ENCODE measurements around the gene SLC35F1.

The SLC35F1 gene

DNA sequence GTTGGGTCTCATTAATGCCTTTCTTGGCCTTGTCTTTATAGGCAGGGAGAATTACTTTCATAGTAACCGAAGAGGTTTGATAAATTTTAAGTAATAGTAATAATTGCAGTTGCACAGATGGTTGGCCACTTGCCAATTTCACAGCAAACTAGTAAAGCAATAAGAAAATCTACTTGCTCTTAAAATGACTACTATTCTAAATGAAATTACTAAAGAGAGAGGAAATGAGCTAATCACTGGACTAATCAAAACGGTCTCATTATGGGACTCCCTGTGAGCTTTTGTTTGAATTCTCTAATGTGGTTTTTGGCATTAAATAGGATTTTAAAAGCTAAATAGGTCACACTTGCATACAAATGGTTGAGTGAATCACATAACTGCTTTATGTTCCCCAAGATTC lies 413.6 kb downstream of the SLC35F1 start:
- H3K4me3 ChIP-seq (ENCODE audit: low read depth, low read length): no peak overlapping the region
- DNase-seq (ENCODE audit: low read depth): no peak

DNA sequence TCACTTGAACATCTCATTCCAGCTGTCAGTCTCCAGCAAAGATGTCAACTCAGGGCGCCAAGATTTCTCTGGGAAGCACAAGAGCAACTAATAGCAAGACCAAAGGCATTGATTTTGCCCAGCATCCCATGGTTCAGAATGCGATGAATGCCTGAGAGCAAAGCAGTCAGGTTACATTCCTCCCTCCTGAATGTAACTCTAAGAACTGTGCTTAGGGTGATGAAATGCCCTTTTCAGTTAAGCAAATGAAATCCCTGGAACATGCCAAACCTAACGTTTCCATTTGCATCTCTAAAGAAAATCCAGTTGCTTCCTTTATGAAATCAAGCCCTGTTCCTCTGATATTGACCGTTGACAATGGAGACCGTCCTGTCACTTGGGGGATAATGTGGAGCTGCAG lies 417.1 kb downstream of the SLC35F1 start:
- H3K4me3 ChIP-seq (ENCODE audit: low read depth, low read length): no peak overlapping the region
- no peak for DNase-seq (ENCODE audit: low read depth)

DNA sequence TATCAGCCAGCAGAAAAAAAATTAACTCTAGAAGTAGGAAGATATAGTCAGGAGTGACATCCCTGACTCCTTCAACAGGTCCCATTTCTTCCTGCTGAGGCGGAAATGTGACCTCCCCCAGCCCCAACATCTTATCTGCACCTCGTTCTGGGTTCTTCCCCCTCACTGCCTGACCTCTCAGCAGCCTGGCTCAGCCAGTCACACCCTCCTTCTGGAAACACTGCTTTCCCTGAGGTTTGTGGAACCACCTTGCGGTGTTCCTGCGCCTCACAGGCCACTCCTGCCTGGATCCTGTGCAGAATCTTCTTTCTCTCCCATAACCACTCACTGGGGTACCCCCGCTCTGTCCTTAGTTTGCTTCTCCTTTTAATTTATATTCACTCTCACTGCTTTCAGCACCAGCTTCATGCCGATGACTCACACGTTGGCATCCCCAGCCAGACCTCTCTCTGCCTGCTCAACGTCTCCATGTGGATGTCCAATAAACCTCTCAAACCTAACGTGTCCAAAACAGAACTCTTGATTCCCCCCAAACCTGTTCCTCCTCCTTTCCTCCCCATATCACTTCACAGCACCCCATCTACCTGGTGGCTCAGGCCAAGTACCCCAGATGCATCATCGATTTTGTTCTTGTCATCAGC lies 418.3 kb downstream of the SLC35F1 start:
- DNase-seq (ENCODE audit: low read depth): no peak
- H3K4me3 ChIP-seq (ENCODE audit: low read depth, low read length): no peak overlapping the region

DNA sequence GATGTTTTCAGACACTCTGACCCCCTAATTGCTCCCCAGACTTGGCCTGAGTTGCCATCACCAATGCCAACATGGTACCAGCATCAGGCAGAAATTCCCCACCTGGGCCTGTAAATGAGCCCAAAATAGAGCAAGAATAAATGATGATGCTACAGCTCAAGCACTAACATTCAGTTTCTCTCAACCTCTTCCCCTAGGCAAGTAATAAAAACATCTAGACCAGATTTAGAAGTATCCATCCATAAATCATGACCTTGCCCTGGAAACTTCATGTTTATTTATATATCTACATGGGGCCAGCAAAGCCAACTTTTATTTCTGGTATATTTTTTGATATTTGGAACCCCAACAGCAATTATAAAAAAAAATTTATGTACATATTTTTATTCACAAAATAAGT lies 419.6 kb downstream of the SLC35F1 start:
- DNase-seq (ENCODE audit: low read depth): no peak

DNA sequence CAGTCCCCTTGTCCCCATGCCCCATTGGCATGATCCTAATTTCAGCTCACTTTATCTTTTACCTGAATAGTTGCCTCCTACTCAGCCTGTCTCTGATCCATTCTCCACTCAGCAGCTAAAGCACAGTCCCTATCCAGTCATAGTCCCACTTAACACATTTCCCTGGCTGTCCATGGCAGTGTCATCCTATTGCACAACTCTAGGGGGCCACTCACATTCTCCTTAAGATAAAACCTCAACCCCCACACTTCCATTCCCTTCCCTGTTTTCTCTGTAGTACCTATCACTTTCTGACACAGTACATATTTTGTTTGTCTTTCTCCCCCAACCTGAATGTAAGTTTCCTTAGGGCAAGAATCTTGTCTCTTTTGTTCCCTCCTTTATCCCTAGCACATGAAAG lies 420.2 kb downstream of the SLC35F1 start:
- no peak overlapping the region for H3K4me3 ChIP-seq (ENCODE audit: low read depth, low read length)
- DNase-seq (ENCODE audit: low read depth): no peak

More for the DNA sequence above, 419.6 kb downstream of the SLC35F1 start:
- H3K4me3 ChIP-seq (ENCODE audit: low read depth, low read length): no peak overlapping the region

DNA sequence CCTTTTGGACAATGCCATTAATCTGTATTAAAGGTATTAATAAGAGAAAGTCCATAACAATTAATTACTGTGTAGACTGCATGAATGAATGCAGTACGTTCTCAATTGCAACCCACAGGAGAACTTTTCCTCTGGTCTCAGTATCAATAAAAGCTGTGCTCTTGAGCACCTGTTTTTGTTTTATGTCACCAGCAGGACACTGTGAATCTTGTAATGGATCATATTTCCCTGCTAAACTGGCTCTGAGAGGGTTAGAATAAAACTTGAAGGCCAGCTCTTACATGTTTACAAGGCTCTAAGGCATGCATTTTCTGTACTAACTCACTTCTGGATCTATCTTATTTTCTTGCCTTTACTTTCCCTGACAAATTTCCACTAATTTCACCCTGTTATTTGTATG lies 426.7 kb downstream of the SLC35F1 start:
- DNase-seq (ENCODE audit: low read depth): no peak
- no peak overlapping the region for H3K4me3 ChIP-seq (ENCODE audit: low read depth, low read length)

DNA sequence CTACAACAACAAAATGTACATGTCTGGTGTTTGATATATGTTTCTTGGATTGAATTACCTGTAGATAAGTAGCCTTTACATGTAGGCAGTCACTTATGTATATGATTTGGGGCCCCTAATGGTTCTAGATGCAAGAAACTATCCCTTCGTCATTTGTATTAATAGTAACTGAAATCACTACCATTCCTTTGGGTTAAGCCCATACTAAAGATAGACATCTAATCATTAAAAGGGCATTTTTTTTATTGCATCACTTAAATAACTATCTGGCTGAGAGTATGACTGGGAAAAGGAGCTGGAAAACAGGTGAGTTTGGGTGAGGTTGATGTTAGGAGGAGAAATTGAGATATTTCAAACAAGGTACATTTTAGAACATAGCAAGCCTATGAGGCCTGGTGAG lies 427.6 kb downstream of the SLC35F1 start:
- H3K4me3 ChIP-seq (ENCODE audit: low read depth, low read length): no peak overlapping the region
- DNase-seq (ENCODE audit: low read depth): no peak

DNA sequence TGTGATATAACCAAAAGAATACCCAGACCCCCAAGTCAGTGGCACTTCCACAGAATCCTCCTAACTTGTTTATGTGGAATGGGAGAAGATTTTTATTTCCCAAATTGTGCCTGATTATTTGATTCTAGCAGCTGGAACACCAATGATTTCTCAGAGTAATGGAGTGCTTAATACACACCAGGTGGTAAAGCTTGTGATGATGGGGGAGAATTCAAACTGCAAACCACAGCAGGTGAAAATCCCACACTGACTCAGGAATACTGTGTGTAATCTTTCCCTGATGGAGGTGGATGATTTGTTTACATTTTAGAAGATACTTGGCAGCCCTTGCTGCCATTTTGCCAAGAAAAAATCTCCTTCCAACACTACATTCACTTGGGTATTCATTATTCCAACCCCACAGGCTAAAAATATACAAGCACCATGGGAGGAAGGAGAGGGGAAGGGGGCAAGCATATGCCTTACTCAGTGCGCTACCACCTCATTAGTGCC lies 428.3 kb downstream of the SLC35F1 start:
- no peak for DNase-seq (ENCODE audit: low read depth)
- no peak overlapping the region for H3K4me3 ChIP-seq (ENCODE audit: low read depth, low read length)

DNA sequence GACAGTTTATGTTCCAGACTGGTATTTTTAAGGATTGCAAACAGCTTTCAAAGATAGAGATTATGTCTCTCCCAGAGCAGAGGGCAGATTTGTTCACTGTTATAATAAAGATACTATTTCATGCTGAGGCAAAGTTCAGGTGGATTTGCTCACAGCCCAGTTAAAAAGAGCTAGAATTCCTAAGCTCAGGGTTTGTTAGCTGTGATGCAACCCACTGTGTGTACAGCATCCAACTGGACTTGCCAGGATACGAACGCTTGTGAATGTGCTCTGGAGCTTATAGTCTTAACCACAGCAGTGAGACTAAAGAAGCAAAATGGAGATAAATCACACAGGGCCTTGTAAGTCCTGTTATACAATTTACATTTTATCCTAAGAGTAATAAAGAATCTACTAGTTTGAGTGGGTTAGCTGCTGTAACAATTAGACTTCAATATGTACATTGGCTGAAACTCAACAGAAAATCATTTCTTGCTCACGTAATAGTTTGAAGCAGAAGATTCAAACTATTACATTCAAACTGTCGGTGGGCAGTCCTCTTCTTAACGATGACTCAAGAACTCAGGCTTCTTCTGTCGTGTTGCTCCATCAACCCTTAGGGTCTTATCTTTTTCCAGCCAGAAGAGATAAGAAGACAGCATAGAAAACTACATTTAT lies 437.1 kb downstream of the SLC35F1 start:
- DNase-seq (ENCODE audit: low read depth): no peak
- H3K4me3 ChIP-seq (ENCODE audit: low read depth, low read length): no peak overlapping the region

DNA sequence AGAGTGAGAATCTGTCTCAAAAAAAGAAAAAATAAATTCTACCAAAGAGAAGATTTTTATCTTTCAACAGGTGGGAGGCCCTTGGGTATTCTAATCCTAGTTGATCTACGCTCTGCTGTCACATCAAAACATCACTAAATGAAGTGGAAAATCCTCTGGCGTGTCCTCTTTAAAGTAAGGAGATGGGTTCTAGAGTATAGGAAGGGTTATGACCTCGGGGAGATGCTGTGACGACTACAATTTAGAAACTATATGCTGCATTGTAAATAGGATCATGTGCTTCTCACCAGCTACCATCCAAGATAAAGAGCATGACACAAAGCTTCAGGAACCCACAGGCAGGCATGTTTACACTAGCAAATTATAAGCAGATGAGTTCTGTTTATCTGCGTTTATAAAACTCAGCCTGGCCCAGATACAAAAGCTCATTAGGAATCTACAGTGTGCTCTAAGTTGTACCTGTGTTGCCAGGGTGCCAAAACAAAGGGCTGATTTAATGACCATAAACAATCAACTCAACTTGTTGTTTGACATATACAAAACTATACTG lies 443.9 kb downstream of the SLC35F1 start:
- DNase-seq (ENCODE audit: low read depth): no peak
- no peak overlapping the region for H3K4me3 ChIP-seq (ENCODE audit: low read depth, low read length)

DNA sequence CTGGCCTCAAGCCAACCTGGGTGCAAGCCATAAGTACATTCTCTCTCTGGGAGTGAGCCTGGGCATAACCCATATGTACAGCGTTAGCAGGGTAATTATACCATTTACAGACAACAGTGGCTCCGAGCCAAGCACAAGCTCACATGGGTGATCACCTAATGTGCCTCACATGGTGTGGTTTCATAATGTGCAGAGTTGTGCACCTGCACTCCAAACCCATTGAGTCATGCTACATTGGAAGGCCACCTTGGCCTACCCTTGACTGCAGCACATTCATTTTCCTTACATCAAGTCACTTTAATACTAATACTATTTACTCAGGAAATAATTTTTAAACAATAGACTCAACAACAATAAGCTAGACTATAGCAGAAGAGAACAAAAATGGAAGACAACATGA lies 446.5 kb downstream of the SLC35F1 start:
- no peak overlapping the region for H3K4me3 ChIP-seq (ENCODE audit: low read depth, low read length)
- DNase-seq (ENCODE audit: low read depth): no peak

DNA sequence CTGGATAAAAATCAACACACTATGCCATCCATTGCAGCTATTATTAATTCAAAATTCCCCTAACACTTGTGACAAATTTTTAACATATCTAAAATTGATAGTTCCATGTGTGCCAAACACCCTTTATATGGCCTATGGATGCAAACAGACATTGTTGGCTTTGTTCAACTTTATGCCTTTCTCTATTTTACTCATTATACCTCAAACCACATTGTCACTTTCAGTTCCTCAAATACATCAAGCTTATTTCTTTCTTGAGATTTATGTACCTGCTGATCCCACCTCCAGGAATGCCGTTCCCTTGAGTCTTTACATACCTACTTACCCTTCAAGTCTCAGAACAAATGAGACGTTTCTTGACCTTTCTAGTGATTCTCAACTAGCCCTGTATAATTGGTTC lies 447.6 kb downstream of the SLC35F1 start:
- DNase-seq (ENCODE audit: low read depth): no peak
- no peak overlapping the region for H3K4me3 ChIP-seq (ENCODE audit: low read depth, low read length)

DNA sequence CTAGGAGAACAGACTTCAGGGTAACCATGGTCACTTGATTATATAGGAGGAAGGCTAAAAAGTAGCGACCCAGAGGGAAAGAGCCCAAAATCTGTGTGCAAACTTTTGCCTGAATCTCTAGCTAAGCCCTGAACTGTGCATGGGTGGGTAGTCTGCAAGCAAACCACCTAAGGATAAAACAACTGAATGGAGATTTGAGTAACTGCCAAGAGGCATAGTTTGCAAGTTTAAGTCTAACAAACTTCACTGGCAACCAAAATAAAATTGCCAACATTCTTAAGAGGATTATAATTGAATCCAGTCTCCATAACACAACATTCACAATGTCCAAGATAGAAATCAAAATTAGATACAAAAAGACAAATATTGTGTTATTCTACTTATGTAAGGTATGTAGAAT lies 449.0 kb downstream of the SLC35F1 start:
- no peak for DNase-seq (ENCODE audit: low read depth)
- H3K4me3 ChIP-seq (ENCODE audit: low read depth, low read length): no peak overlapping the region

DNA sequence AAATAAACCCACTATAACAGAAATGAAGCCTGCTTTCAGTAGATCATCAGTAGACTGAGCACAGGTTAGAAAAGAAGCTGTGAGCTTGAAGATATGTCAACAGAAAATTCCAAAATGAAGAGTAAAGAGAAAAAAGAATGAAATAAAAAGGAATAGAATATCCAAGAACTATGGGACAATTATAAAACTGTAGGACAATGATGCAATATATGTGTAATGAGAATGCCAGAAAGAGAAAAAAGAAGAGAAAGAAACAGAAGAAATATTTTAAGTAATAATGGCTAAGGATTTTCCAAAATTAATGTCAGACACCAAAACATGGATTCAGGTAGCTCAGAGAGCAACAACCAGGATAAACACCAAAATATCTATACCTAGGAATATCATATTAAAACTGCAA lies 449.6 kb downstream of the SLC35F1 start:
- no peak overlapping the region for H3K4me3 ChIP-seq (ENCODE audit: low read depth, low read length)
- DNase-seq (ENCODE audit: low read depth): no peak

All from skeletal muscle cell (primary cell).